Measurements from ENCODE around the gene STKLD1. TPM values are rescaled to one million over a fixed set of nuclear protein-coding genes. Genes with fewer than 3 reads are reported as not detected.

STKLD1 gene
- polyA plus RNA-seq, 2 of the 4 experiments (the other 2 are of a cell fraction) = 1.1 to 1.2 TPM

DNA sequence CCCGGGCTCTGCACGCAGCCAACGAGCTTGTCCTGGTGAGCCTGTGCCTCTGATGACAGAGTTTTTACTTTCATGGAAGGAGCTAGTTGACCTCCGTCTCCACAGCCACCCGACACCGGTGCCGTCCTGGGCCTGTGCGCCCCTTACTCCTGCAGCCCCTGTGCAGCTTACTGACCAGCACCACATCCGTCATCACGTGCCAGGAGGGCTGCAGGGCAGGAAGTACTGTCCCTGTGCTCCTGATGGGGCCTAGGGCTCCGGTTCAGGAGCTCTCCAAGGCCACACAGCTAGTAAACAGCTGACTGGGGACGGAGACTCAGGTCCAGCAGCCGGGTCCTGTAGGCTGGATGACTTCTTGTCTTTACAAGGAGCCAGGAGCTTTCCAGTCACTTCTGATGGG is 10.2 kb downstream of the STKLD1 start:
- DNase-seq (ENCODE audit: low read depth in 1 of 2, low spot score in 1 of 2) (no peak), ATAC-seq (no peak), FAIRE-seq (no peak)
- ChIA-PET CTCF (interaction anchor here (1.0 to 4.2 kb wide), 6 partner anchors 11 to 201 kb away, joined by 3 to 21 read pairs (median 6); no protein-coding TSS in a partner anchor), POLR2A (no interaction called here)
- H3K4me2 ChIP-seq = no peak overlapping the region
- H3K4me1 ChIP-seq = no peaks in the 10 kb centered on the region
- no peak for TF ChIP-seq ZFP36 (IDR thresholded peaks at IDR 0.05; ENCODE audit: borderline replicate concordance, partially characterized antibody)
- TF ChIP-seq ZNF302 (CRISPR knock-in tag; IDR thresholded peaks at IDR 0.05) = no peak
- no peak for TF ChIP-seq CHD2 (IDR thresholded peaks at IDR 0.05; ENCODE audit: low read length, partially characterized antibody)
- no peak for TF ChIP-seq NFE2L2 (conservative IDR thresholded peaks at IDR 0.05; ENCODE audit: low read length)
- TF ChIP-seq, protein P1, sequence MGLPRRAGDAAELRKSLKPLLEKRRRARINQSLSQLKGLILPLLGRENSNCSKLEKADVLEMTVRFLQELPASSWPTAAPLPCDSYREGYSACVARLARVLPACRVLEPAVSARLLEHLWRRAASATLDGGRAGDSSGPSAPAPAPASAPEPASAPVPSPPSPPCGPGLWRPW (IDR thresholded peaks at IDR 0.05) = no peak
- no peak for TF ChIP-seq ZC3H11A (IDR thresholded peaks at IDR 0.05)
- TF ChIP-seq RARB (CRISPR knock-in tag; IDR thresholded peaks at IDR 0.05) = no peak
- no peak for TF ChIP-seq RAD21 (conservative IDR thresholded peaks at IDR 0.05 in 1 of 2, IDR thresholded peaks at IDR 0.05 in 1 of 2)
- no peak for TF ChIP-seq RCOR1 (IDR thresholded peaks at IDR 0.05; ENCODE audit: low read depth, low read length)
- TF ChIP-seq CHD4 (IDR thresholded peaks at IDR 0.05; ENCODE audit: borderline replicate concordance) = no peak
- no peak for TF ChIP-seq MAFK (IDR thresholded peaks at IDR 0.05; ENCODE audit: partially characterized antibody)
- TF ChIP-seq, protein P2, sequence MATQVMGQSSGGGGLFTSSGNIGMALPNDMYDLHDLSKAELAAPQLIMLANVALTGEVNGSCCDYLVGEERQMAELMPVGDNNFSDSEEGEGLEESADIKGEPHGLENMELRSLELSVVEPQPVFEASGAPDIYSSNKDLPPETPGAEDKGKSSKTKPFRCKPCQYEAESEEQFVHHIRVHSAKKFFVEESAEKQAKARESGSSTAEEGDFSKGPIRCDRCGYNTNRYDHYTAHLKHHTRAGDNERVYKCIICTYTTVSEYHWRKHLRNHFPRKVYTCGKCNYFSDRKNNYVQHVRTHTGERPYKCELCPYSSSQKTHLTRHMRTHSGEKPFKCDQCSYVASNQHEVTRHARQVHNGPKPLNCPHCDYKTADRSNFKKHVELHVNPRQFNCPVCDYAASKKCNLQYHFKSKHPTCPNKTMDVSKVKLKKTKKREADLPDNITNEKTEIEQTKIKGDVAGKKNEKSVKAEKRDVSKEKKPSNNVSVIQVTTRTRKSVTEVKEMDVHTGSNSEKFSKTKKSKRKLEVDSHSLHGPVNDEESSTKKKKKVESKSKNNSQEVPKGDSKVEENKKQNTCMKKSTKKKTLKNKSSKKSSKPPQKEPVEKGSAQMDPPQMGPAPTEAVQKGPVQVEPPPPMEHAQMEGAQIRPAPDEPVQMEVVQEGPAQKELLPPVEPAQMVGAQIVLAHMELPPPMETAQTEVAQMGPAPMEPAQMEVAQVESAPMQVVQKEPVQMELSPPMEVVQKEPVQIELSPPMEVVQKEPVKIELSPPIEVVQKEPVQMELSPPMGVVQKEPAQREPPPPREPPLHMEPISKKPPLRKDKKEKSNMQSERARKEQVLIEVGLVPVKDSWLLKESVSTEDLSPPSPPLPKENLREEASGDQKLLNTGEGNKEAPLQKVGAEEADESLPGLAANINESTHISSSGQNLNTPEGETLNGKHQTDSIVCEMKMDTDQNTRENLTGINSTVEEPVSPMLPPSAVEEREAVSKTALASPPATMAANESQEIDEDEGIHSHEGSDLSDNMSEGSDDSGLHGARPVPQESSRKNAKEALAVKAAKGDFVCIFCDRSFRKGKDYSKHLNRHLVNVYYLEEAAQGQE (IDR thresholded peaks at IDR 0.05) = no peak
- no peak for TF ChIP-seq KDM5A (IDR thresholded peaks at IDR 0.05)
- TF ChIP-seq FOSB (CRISPR knock-in tag; IDR thresholded peaks at IDR 0.05) = no peak
- TF ChIP-seq KDM1A (IDR thresholded peaks at IDR 0.05; ENCODE audit: low read depth) = no peak
- H3K9me3 ChIP-seq = no peaks in the 10 kb centered on the region
- no peak overlapping the region for H3K27ac ChIP-seq
- H3K4me3 ChIP-seq = no peak overlapping the region
- WGBS (ENCODE audit: missing lambda C conversion rate) = 83% methylated on average over 13 of the region's 13 CpGs

DNA sequence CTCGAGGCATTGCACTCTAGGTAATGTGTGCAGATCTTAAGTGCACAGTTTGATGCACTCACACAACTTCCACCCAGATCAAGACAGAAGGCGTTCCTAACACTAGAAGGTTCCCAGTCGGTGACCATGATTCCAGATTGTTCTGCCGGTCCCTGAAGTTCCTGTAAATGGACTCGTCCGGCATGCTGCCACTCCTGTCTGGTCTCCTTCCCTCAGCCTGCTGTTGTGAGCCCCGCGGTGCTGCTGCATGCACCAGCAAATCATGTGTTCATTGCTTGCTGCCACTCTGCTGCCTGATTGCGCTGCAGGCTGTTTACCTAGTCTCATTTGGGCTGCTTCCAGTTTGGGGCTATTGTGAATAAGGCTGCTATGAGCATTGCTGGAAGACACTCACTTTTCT is 11.5 kb downstream of the STKLD1 start:
- H3K9me3 ChIP-seq = no peaks in the 10 kb centered on the region
- no peak overlapping the region for H3K4me3 ChIP-seq
- DNase-seq (ENCODE audit: low read depth in 1 of 2, low spot score in 1 of 2) = no peak
- H3K4me2 ChIP-seq = no peak overlapping the region
- ChIA-PET CTCF (interaction anchor here (0.7 to 4.2 kb wide), 4 partner anchors 9 to 38 kb away, joined by 3 to 21 read pairs (median 3); no protein-coding TSS in a partner anchor), POLR2A (interaction anchor here (0.5 kb wide), 1 partner anchor 31 kb away, joined by 4 read pairs; the partner anchor contains the start of genes SURF1 and SURF2)
- no peaks in the 10 kb centered on the region for H3K4me1 ChIP-seq
- H3K27ac ChIP-seq = no peak overlapping the region
- 80% methylated on average over 9 of the region's 9 CpGs for WGBS (ENCODE audit: missing lambda C conversion rate)
- TF ChIP-seq HDAC2 (IDR thresholded peaks at IDR 0.05) (no peak), FOSB (CRISPR knock-in tag; IDR thresholded peaks at IDR 0.05) (no peak), FOXS1 (CRISPR knock-in tag; IDR thresholded peaks at IDR 0.05) (no peak), CBX8 (IDR thresholded peaks at IDR 0.05) (no peak), HOXA7 (CRISPR knock-in tag; IDR thresholded peaks at IDR 0.05) (no peak), PHF8 (IDR thresholded peaks at IDR 0.05; ENCODE audit: borderline replicate concordance, low read depth) (no peak), RARB (CRISPR knock-in tag; IDR thresholded peaks at IDR 0.05) (no peak), MAFK (IDR thresholded peaks at IDR 0.05; ENCODE audit: partially characterized antibody) (no peak), MAZ (IDR thresholded peaks at IDR 0.05; ENCODE audit: borderline replicate concordance, low read depth, low read length) (no peak), CBX2 (IDR thresholded peaks at IDR 0.05; ENCODE audit: borderline replicate concordance, low read depth) (no peak), NPAS2 (CRISPR knock-in tag; IDR thresholded peaks at IDR 0.05; ENCODE audit: borderline replicate concordance) (no peak), HOXB5 (CRISPR knock-in tag; IDR thresholded peaks at IDR 0.05) (no peak), ZFP36 (IDR thresholded peaks at IDR 0.05; ENCODE audit: borderline replicate concordance, partially characterized antibody) (no peak), RAD21 (conservative IDR thresholded peaks at IDR 0.05 in 1 of 2, IDR thresholded peaks at IDR 0.05 in 1 of 2) (no peak), HEYL (CRISPR knock-in tag; IDR thresholded peaks at IDR 0.05) (no peak)
- TF ChIP-seq, protein P3, sequence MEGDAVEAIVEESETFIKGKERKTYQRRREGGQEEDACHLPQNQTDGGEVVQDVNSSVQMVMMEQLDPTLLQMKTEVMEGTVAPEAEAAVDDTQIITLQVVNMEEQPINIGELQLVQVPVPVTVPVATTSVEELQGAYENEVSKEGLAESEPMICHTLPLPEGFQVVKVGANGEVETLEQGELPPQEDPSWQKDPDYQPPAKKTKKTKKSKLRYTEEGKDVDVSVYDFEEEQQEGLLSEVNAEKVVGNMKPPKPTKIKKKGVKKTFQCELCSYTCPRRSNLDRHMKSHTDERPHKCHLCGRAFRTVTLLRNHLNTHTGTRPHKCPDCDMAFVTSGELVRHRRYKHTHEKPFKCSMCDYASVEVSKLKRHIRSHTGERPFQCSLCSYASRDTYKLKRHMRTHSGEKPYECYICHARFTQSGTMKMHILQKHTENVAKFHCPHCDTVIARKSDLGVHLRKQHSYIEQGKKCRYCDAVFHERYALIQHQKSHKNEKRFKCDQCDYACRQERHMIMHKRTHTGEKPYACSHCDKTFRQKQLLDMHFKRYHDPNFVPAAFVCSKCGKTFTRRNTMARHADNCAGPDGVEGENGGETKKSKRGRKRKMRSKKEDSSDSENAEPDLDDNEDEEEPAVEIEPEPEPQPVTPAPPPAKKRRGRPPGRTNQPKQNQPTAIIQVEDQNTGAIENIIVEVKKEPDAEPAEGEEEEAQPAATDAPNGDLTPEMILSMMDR (IDR thresholded peaks at IDR 0.05) = no peak
- ATAC-seq = no peak
- no peak for FAIRE-seq

Data from A549 (cell line).